NCI-H526 (cell line): ENCODE measurements around the gene ARMH1.

Experiments used
- DNase-seq, 2 experiments: peaks; one replicate each; lab custom pipeline; 2025; lab: John Stamatoyannopoulos, UW

The ARMH1 gene

DNA sequence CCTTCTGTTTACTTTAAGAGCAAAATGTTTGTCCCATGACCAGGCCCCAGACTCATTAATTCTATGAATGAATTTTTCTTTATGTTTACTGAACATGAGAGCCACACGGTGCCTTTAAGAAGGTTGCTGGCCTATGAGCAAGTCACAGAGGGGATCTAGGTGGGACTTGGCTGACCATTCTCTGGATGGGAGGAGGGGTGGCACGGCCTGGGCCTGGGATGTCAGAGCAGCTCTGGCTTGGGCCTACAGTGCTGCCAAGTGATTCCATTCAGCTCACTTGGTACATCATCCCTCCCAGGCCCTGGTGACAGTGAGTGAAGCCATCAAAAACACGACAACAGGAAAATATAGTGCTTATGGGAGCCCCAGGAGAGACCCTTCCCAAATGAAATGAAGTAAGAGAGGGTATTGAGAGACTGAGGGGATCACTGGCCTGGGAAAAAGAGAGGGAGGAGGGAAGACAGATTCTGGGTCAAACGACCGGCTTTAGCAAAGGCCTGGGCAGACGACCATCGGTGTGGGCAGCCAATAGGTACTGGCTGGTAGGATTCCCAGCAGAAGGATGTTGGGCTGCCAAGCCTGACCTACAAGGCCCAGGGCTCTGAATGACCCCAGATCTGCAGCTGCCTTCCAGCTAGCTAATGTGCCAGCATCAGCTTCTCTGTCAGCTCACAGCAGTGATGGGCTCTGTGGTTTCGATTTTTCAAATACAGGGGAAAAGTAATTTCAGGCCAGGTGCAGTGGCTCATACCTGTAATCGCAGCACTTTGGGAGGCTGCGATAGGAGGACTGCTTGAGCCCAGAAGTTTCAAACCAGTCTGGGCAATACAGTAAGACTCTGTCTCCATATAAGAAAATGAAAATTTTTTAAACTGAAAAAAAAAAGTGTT, 3.5 kb upstream of the ARMH1 start:
- no peak for DNase-seq

DNA sequence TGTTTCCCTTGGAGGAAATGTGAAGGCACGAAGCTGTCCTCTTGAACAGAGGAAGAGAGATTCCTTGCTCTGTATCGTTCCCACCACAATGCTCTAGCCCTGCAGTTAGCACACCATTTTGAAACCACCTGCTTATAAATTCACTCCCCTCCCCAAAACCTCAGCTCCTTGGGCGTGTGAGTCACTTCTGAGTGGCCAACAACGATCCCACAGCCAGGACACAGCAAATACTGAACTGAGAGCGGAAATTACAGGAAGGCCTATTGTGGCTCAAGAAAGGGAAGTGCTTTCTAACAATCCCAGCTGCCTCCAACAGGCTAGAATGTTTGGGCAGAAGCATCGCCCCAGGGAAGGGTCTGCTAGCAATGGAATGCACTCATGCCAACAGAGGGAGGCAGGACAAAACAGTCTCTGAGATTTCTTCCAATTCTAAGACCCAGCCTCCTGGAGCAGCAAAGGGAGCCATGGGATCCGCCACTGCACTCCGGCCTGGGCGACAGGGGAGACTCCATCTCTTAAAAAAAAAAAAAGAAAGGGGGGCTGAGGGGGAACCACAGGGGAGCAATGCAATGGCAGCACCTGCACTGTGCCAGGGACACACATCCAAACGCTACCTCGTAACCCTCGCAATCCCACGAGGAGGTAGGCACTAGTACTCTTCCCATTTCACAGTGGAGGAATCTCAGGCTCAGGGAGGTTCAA, 2.1 kb upstream of the ARMH1 start:
- no peak for DNase-seq

DNA sequence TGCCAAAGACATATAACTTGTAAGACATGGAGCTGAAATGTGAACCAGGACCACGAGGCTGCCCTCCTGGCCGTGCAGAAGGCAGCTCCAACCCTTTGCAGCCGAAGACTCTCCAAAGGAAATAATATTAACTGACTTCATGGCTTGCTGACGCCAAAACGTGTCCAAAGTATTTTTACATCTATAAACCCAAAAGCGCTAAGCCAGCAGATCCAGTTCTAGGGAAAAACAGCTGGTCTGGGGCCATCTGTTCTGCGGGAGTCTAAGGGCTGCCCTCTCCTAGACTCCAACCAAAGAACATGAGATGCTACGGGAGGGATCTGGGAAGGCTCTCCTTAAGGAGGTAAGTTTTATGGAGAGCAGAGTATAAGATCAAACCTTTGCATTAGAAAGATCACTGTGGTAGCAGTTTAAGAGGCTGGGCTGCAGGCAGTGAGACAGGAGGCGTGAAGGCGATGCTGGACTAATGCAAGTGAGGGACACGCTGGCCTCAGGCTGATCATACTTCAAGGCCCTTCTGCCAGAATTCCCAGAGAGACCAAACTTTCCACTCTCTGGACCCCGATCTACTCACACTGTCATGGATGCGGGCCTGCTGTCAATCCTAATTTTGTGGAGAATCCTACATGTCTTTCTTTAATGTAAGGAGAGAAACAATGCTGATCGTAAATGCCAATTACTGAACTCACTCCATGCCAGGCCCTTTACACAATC, 1.4 kb upstream of the ARMH1 start:
- DNase-seq: no peak

DNA sequence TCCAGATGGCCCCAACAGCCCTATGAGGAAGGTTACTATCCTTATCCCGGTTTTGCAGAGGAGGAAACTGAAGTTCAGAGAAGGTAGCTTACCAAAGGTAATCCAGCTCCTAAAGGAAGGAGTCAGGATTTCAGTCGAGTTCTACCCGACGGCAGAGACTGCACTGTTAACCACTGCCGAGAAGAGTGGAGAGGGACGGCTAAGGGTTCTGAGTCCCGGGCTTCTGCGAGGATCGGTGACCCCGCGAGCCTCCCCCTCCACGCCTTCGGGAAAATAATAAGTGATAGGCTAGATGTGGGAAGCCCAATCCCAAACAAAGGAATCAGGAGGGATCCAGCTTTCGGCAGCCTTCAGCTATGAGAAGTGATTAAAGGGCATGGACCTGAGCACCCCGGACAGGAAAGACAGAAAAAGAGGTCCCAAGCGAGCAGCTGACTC, 820 bp upstream of the ARMH1 start:
- no peak for DNase-seq

DNA sequence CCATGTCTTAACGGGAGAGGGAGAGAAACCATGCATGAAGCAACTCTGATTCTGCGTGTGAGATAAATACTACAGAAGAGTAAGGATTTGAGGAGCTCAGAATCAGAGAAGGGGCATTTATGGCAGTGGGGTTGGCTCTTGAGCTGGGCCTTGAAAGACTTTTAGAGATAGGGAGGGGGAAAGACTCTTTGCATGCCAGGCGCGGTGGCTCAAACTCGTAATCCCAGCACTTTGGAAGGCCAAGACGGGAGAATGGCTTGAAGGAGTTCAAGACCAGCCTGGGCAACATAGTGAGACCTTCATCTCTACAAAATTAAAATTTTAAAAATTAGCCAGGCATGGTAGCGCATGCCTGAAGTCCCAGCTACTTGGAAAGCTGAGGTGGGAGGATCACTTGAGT, 672 bp downstream of the ARMH1 start:
- no peak for DNase-seq

DNA sequence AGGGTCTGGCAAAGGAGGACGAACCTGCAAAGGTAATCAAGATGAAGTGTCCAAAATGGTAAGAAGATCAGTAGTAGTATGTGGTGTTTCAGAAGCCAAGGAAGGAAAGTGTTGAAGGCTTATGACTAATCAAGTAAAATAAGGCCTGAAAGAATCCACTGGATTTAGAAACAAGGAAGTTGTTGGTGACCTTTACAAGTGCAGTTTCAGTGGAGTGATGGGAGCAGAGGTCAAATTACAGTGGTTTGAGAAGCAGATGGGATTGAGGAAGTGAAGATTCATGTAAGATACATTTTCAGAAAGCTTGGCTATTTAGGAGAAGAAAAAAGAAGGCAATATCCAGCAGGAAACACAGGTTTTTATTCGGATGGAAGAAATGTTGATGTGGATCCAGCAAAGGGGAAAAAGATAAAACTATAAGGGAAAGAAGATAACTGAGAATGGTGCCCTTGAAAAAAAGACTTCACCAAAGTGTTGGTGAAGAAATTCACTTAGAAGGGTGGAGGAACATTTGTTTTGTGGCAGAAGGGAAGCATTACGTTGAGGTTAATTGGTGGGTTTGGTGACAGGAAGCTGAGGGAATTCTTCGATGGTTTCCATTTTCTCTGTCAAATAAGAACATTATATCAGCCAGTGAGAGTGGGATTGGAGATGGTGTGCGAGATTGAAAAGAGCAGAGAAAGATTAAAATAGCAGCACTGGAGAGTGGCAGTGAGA, 2.1 kb downstream of the ARMH1 start:
- no peak for DNase-seq

DNA sequence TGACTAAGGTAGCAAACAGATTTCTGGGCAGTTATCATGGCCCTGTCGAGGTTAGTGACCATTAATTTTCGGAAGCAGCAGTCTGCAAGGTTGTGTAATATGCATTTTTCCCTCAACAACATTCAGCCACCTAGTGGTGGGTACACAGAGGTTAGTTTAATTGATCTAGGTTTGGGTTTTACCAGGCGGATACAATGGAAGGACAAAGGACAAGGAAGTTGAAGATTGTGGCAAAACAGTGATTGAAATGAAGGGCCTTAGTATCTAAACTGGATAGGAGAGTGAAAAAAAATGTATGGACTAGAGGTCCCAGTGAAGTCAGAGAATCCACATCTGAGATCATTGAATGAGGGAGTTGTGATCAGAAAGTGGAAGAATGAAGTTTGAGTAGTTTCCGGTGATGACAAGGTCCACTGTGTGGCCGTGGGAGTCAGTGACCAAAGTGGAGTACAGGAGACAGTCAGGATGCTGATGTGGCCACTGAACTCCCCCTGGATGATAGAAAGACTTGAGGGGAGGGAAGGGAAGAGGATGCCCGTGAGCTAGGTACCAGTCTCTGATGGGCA, 2.8 kb downstream of the ARMH1 start:
- DNase-seq: peak in 1 of 2 experiments; percentile 72

DNA sequence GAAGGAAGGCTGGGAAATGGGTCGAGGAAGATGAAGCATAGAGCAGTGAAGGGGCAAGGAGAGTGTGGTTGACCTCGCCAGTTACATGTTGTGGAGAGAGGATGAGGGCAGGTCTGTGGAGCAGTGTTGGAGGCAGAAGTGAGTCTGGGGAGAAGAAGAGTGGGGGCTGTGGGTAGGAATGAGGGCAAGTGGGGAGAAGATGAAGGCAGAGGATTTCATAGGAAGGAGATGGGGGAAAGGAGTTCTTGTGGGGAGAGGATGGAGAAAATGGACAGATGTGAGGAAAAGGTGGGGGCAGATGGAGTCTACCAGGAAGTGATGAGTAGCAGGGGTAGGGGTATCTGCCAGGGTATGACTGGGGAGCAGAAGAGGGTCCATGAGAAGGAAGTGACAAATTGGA, 3.6 kb downstream of the ARMH1 start:
- DNase-seq: no peak

DNA sequence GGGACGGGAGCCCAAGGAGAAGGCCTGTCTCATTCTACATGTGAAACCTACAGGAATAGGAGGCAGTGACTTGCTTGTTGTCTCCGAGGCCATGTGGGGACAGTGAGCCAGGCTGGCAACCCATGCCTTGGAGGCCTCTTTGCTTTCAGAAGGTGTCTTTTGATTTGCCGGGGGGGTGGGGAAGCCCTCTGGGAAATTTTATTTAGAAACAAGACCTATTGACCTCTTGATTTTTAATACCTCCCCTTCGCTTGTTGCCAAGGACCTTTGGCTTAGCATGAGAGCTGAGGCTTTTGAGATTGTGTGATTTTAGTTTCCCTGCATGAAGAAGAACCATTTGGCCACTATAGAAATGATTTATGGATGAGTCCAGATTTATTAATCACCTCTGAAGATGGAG, 4.1 kb downstream of the ARMH1 start:
- DNase-seq: no peak

DNA sequence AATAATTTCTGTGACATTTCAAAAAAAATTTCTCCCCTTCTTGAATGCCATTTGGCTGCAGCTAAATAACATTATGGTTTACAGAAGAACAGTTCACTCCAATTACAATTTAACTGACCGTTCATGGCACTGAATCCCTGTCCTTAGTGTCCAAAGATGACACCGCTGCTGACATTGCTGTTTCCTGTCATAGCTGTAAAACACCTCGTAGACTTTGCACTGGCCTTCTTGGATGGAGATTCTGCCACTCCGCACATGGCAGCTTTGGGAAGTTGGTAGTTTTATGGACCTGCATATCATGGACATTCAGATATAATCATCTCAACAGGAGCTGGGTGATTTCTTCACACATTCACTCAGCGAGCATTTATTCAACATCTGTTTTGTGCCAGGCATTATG, 5.0 kb downstream of the ARMH1 start:
- no peak for DNase-seq

DNA sequence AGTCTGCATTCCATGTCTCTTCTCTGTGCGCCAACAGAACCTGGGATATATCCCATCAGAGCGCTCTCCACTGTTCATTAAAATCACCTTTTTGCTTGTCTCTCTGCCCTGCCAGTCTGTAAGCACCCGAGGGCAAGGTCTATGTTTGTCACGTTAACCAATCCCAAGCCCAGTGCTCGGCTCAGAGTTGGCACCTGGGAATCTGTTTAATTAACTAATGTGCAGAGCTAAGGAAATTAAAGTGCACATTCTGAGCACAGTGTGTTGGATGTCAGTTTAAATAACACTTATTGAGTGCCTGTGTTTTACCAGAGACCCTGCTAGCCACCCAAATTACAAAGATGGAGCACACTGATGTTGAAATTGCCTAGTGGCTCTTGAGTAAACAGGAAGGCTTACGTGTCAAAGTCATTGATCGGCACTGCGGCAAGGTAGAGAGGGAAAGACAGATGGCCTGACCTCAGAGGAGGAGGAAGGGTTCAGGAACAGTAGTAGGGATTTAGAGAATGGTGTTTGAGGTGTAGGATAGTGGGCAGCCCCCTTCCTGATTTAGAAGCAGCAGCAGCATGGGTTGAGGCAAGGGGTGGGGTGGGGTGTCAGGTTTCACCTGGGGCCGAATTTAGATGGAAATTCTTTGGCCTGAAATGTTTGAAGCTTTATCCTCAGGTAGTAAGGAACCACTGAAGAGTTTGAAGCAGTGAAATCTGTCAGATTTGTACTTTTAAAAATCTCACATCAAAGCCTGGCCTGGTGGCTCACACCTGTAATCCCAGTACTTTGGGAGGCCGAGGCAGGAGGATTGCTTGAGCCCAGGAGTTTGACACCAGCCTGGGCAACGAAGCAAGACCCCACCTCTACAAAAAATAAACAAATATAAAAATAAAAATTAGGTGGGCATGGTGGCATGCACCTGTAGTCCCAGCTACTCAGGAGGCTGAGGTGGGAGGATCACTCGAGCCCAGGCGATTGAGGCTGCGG, 7.7 kb downstream of the ARMH1 start:
- no peak for DNase-seq

DNA sequence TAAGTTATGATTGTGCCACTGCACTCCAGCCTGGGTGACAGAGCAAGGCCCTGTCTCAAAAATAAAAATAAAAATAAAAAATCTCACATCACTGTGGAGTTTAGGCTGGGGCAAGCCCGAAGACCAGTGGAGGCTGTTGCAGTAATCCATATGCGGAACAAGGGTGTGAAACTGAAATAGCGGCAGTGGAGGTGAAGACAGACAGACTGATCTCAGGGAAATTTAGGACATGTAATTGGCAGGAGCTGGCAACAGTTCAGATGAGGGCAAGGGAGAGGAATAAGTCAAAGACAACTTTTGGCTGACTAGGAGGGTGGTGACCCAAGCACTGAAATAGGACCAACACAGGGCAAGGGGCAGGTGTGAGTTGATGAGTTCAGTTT, 8.4 kb downstream of the ARMH1 start:
- DNase-seq: no peak

DNA sequence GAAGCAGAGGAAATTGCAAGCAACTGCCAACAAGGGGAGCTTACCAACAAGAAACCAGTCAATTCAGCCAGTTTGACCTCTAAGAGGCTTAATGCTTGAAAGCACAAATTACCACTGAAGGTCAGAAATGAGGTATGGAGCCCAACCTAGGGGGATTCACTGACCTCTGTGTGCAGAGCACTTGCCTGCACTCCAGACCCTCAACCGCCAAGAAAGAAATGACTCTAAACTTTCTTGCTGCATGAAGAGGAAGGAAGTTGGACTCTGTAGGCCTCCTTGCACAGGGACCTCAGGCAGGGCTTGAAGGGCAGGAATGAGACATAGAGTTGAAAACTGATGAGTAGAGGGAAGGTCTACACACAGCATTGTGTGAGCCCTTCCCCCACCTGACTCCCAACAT, 10.0 kb downstream of the ARMH1 start:
- DNase-seq: no peak

DNA sequence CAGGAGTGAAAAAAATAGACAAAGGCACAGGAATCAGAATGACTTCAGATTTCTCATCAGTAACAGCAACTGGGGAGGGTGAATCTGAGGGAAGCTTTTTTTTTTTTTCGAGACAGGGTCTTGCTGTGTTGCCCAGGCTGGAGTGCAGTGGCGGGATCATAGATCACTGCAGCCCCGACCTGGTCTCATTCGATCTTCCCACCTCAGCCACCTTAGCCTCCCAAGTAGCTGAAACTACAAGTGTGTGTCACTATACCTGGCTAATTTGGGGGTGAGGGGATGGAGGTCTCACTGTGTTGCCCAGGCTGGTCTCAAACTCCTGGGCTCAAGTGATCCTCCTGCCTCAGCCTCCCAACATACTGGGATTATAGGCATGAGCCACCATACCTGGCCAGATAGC, 10.7 kb downstream of the ARMH1 start:
- no peak for DNase-seq

DNA sequence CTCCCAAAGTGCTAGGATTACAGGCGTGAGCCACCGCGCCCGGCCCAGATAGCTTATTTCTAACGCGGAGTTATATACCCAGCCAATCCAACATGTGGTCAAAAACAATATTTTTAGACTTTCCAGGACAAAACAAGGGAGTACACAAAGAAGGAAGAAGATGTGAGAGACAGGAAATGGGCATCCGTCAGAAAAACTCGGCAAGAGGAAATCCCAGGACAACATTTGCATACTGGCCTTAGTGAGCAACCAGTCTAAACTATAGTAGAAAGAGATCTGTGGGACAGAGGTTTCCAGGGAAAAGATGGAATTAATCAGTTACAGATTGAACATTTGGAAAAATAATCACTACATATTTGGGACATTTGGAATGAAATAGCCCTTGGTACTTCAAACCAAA, 11.4 kb downstream of the ARMH1 start:
- DNase-seq: no peak

DNA sequence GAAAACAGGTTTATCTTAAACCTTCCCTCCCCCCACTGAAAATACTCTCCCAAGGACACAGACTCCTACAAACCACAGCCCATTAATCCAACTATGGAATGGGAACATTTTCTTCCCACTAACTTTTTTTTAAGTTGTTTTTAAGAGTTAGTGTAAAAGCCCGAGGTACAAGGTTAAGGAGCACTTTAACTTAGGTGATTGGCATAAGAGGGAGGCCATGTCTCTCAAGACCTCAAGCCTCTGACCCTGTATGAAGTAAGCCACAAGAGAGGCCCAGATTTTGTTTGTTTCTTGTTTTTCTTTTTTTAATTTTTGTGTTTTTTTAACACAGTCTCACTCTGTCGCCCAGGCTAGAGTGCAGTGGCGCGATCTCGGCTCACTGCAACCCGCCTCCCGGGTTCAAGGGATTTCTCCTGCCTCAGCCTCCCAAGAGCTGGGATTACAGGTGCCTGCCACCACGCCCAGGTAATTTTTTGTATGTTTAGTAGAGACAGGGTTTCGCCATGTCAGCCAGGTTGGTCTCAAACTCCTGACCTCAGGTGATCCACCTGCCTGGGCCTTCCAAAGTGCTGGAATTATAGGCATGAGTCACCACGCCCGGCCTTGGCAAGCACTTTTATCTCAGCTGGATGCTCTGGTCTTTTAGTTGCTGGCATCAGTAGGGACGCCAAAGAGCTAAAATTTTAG, 14.4 kb downstream of the ARMH1 start:
- DNase-seq: no peak

DNA sequence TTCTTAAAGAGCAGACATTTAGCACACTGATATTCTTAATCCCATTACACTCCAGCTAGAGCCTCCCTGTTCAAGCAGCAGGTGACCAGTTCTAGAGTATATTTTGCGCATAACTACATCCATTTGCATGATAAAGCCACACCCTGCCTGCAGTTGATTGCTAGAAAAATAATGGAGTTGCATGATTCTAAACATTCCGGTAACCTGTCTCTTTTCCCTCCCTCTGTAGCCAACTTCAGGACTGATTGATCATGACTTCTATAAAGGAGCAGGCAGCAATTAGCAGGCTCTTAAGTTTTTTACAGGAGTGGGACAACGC, 14.9 kb downstream of the ARMH1 start:
- DNase-seq: peak; percentile 38 to 61

DNA sequence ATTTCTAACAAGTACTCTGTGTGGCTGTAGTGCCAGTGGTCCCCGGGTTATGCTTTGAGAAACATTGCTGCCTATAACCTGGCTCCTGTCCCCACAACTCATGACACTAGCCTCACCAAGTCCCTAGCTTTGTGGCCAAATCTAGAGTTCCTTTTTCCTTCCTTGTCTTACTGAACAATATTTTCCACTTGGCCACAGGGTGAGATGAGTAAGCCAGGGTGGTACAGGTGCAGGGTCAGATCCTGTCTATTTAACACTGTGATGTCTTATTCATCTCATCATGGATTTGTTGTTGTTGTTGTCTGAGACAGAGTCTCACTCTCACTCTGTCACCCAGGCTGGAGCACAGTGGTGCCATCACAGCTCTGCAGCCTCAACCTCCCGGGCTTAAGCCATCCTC, 18.6 kb downstream of the ARMH1 start:
- no peak for DNase-seq

DNA sequence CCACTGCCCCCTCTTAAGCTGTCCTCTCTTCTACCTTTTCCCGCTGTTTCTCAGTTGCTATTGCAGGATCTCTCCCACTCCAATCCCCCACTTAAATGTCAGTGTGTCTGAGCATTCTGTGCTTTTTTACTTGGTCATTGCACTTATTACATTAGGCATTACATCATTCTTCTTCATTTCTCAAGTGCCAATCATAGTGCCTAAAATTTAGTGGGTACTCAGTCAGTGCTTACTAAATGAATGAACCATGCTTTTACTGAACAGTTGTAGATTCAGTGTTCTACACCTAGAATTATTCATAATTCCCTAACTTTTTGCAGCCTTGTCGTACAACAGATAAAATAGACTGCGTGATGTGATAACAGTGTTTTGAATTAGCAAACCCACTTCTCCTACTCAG, 19.4 kb downstream of the ARMH1 start:
- no peak for DNase-seq

DNA sequence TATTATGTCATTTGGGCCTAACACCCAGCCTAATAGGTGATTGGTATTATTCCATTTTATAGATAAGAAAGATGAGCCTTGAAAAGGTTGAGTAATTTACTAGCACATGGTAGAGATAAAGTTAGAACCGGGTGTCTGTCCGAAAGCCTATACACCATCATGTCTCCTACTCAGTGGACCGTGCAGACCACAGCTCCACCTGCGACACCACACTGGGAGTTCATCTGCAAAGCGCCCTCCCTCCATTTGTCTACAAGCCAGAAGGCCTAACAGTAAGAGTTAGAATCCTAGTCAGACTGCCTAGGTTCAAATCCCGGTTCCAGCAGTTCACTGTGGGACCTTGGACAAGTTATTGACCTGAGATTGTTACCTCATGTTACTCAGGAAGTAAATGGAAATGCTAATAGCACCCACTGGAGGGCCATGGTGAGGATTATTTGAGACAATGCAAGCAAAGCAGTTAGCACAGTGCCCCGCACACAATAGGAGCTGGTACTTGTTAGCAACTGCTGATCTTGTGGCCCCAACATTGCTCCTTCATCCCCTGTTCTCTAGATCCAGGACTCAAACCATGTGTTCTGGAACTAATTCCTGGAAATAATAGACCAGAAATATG, 20.5 kb downstream of the ARMH1 start:
- DNase-seq: no peak
